Uterus (tissue), 4 donors: ENCODE data around the gene EIF4ENIF1. TPM values are rescaled to one million over a fixed set of nuclear protein-coding genes. Genes with fewer than 3 reads are reported as not detected.
A peak's percentile ranks its signal among the peaks of the same experiment; 100 is the strongest.
"Not testable (repeated sequence)": the region's sequence is repeated elsewhere in the genome, so short reads cannot be mapped to it uniquely, and the experiment has no call there.

Experiments
- DNase-seq, 2 donors: peaks; one replicate each; pipeline ENCODE4 v3.0.0-alpha.2; 2019 to 2020
- H3K27ac ChIP-seq, 2 donors: fragments of 200-600 bp; sonication (generic); 1 replicate in 1 of 2; 2 replicates in 1 of 2; pipeline ENCODE4 v1.5.1; 2016 to 2018
- H3K27me3 ChIP-seq, 2 donors: fragments of 200-600 bp; sonication (generic); one replicate each; pipeline ENCODE4 v1.5.1; 2018 to 2019; ENCODE audit warnings: control low read depth in 1 of 2
- H3K36me3 ChIP-seq, 2 donors: fragments of 200-600 bp; sonication (generic); one replicate each; pipeline ENCODE4 v1.5.1; 2019; ENCODE audit warnings: control low read depth in 1 of 2
- H3K4me1 ChIP-seq, 2 donors: fragments of 200-600 bp; sonication (generic); one replicate each; pipeline ENCODE4 v1.5.1; 2018 to 2019; ENCODE audit warnings: control low read depth in 1 of 2
- H3K4me3 ChIP-seq, 2 donors: fragments of 200-600 bp; sonication (generic); 1 replicate in 1 of 2; 2 replicates in 1 of 2; pipeline ENCODE4 v1.5.1; 2018 to 2019; ENCODE audit warnings: mild to moderate bottlenecking in 1 of 2
- H3K9me3 ChIP-seq, 2 donors: fragments of 200-600 bp; sonication (generic); one replicate each; pipeline ENCODE4 v1.5.1; 2019; ENCODE audit warnings: control low read depth in 1 of 2
- POLR2A ChIP-seq, 2 donors: fragments of 450-650 bp; IDR thresholded peaks; one replicate each; pipeline ENCODE4 v1.6.1; 2016; ENCODE audit warnings: antibody characterized with exemption in 2 of 2, mild to moderate bottlenecking in 1 of 2, moderate library complexity in 1 of 2
- intact Hi-C: fragments of 100-400 bp; cut with DNase I; formaldehyde crosslinking; loops from one replicate; pipeline ENCODE4 v1.15.1; 2023; ENCODE audit warnings: low total_unique reads
- total RNA-seq, 4 donors: library from RNA; depleted of rRNA in 3 of 4; stranded (reverse); fragments of >200 nt in 3 of 4; gene quantifications; one replicate each; pipeline versions ENCODE4 v1.1.0 to v1.2.4, GENCODE V29; 2014 to 2023
- TF ChIP-seq, protein P1 (sequence below), 4 experiments: fragments of 200-600 bp in 2 of 4; fragments of 450-650 bp in 2 of 4; sonication (generic) in 2 of 4; IDR thresholded peaks; one replicate each; pipeline ENCODE4 v1.5.1; 2016 to 2019; ENCODE audit warnings: antibody characterized with exemption in 4 of 4, mild to moderate bottlenecking in 2 of 4, moderate library complexity in 1 of 4
- donor health status: DM: yes; HTN: yes; CAD: no.

EIF4ENIF1 gene
- total RNA-seq, 4 donors from 2014 or later = 19.0 to 95.8 (median 47.3) TPM

DNA sequence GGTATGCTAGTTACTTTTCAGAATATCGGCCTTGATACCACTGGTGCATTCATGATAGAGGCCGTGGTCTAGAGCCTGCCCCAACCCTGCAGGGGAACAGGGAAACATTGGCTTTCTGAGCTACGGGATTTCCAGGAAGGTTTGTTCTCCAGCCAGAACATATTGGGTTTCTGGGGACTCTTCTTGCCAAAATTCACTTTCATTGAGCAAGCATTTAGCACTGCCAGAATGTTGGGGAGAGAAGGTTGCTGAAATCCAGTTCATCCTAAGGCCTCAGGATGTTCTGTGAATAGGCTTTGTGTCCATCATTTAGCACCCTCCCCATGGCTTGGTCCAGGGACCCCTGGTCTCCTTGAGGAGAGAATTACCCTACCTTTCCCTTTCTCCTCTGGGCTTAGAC lies 53.5 kb downstream of the EIF4ENIF1 start:
- Histone ChIP-seq H3K4me1 (no peaks in the 10 kb centered on the region), H3K4me3 (no peak overlapping the region), H3K9me3 (no peaks in the 10 kb centered on the region), H3K36me3 (no peaks in the 10 kb centered on the region), H3K27me3 (no peaks in the 10 kb centered on the region), H3K27ac (no peak overlapping the region)
- TF ChIP-seq POLR2A (IDR thresholded peaks at IDR 0.05) = no peak
- TF ChIP-seq, protein P1, sequence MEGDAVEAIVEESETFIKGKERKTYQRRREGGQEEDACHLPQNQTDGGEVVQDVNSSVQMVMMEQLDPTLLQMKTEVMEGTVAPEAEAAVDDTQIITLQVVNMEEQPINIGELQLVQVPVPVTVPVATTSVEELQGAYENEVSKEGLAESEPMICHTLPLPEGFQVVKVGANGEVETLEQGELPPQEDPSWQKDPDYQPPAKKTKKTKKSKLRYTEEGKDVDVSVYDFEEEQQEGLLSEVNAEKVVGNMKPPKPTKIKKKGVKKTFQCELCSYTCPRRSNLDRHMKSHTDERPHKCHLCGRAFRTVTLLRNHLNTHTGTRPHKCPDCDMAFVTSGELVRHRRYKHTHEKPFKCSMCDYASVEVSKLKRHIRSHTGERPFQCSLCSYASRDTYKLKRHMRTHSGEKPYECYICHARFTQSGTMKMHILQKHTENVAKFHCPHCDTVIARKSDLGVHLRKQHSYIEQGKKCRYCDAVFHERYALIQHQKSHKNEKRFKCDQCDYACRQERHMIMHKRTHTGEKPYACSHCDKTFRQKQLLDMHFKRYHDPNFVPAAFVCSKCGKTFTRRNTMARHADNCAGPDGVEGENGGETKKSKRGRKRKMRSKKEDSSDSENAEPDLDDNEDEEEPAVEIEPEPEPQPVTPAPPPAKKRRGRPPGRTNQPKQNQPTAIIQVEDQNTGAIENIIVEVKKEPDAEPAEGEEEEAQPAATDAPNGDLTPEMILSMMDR (IDR thresholded peaks at IDR 0.05) = no peak
- no peak for DNase-seq
- intact Hi-C loops = no loop called here

DNA sequence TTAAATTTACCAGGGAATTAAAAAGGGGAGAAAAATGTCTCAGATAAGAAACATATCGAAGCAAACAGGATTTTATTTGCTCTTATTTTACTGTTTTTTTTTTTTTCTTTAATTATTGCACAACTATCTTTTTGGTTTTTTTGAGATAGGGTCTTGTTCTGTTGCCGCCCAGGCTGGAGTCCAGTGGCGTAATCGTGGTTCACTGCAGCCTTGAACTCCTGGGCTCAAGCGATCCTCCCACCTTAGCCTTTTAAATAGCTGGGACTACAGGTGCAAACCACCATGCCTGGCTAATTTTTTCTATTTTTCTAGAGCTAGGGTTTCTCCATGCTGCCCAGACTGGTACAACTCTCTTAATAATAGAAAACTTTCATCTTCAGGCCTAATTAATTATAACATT lies 57.7 kb downstream of the EIF4ENIF1 start:
- Histone ChIP-seq H3K27me3 (no peaks in the 10 kb centered on the region), H3K9me3 (no peaks in the 10 kb centered on the region), H3K4me1 (no peaks in the 10 kb centered on the region), H3K36me3 (no peaks in the 10 kb centered on the region), H3K4me3 (no peak overlapping the region), H3K27ac (no peak overlapping the region)
- TF ChIP-seq, protein P1 (IDR thresholded peaks at IDR 0.05) = no peak
- intact Hi-C loops = no loop called here
- DNase-seq = no peak

DNA sequence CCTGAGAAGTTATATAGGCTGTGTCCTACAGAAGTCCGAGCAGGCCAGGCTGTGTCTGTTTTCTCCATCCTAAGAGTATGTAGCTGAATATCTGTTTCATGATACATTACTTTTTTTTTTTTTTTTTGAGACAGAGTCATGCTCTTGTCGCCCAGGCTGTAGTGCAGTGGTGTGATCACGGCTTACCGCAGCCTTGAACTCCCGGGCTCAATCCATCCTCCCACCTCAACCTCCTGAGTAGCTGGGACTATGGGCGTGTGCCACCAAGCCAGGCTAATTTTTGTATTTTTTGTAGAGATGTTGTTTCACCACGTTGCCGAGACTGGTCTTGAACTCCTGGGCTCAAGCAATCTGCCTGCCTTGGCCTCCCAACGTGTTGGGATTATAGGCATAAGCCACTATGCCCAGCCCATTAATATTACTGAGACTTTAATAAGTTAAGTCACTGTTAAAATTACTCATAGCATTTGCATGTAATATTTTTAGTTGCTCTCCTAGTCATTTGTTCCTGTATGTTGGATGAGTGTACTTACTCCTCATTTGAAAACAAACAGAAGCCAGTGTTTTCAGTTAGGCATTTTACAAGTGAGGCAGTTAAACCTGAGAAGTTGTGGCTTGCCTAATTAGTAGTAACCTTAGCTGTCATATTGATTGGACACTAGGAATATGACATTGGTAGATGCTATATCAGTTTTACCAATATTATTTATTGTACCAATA lies 64.2 kb downstream of the EIF4ENIF1 start:
- Histone ChIP-seq H3K4me3 (no peak overlapping the region), H3K27ac (no peak overlapping the region), H3K4me1 (no peaks in the 10 kb centered on the region), H3K27me3 (no peaks in the 10 kb centered on the region), H3K9me3 (no peaks in the 10 kb centered on the region), H3K36me3 (no peaks in the 10 kb centered on the region)
- no peak for TF ChIP-seq POLR2A (IDR thresholded peaks at IDR 0.05)
- TF ChIP-seq, protein P1 (IDR thresholded peaks at IDR 0.05) = no peak
- intact Hi-C loops = no loop called here
- DNase-seq = no peak

GRCh38 chr22:31402350-31402749 lies 87.3 kb downstream of the EIF4ENIF1 start:
- DNase-seq, H3K27me3 ChIP-seq, H3K4me3 ChIP-seq, H3K36me3 ChIP-seq, H3K4me1 ChIP-seq, H3K9me3 ChIP-seq, H3K27ac ChIP-seq, intact Hi-C loops: not testable (repeated sequence)

DNA sequence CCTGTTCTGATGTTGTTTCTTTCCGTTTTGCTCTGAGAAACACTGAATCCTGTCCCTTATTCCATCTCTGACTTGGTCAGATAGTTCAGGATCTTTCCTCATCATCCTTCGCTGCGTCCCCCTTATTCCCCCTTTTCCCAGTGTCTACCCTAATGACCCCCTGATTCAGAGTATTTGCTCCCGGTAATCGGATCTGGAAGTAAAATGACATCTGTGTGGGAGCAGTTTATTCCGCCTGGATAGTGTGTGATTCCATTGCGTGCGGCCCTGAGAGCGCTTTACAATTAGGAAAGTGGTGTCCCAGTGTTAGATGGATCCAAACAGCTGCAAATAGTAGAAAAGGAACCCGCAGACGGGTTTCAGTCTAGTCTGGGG lies 89.6 kb downstream of the EIF4ENIF1 start:
- DNase-seq = no peak
- TF ChIP-seq, protein P1 (IDR thresholded peaks at IDR 0.05) = no peak
- TF ChIP-seq POLR2A (IDR thresholded peaks at IDR 0.05) = no peak
- Histone ChIP-seq H3K27ac (peak overlapping the region; percentile 89 to 92), H3K27me3 (no peaks in the 10 kb centered on the region), H3K4me1 (no peaks in the 10 kb centered on the region), H3K36me3 (no peaks in the 10 kb centered on the region), H3K4me3 (peak overlapping the region; percentile 55 to 87), H3K9me3 (no peaks in the 10 kb centered on the region)
- intact Hi-C loops = no loop called here
